Measurements from ENCODE around the gene PRR20E.
"Not testable (repeated sequence)": the region's sequence is repeated elsewhere in the genome, so short reads cannot be mapped to it uniquely, and the experiment has no call there.

PRR20E gene

GRCh38 chr13:57166897-57167296 lies at the start of gene PRR20E:
Gene PRR20E (plus strand): TSS chr13:57167197. CDS start chr13:57167584, 387 bp downstream.
- not testable (repeated sequence) for DNase-seq

GRCh38 chr13:57123681-57124080 lies 43.3 kb upstream of the PRR20E start:
- no peak for DNase-seq

GRCh38 chr13:57128909-57129308 lies 38.1 kb upstream of the PRR20E start:
- no peak for DNase-seq

GRCh38 chr13:57136093-57136492 lies 30.9 kb upstream of the PRR20E start:
- DNase-seq: no peak

- no peak for DNase-seq
Measured at GRCh38 chr13:57137585-57137984, 29.4 kb upstream of the PRR20E start.

- no peak for DNase-seq
Measured at GRCh38 chr13:57138988-57139387, 28.0 kb upstream of the PRR20E start.

GRCh38 chr13:57139781-57140180 lies 27.2 kb upstream of the PRR20E start:
- DNase-seq: not testable (repeated sequence)

GRCh38 chr13:57140235-57140968 lies 26.6 kb upstream of the PRR20E start, which contains the start of gene PRR20A:
Gene PRR20A (plus strand): TSS chr13:57140918. CDS start chr13:57141305, 387 bp downstream.
- DNase-seq: not testable (repeated sequence)

- not testable (repeated sequence) for DNase-seq
Measured at GRCh38 chr13:57147188-57147587, 19.8 kb upstream of the PRR20E start, which contains the start of gene PRR20B. Gene PRR20B (plus strand): TSS chr13:57147488. CDS start chr13:57147875, 387 bp downstream.

GRCh38 chr13:57148106-57148505 lies 18.9 kb upstream of the PRR20E start:
- not testable (repeated sequence) for DNase-seq

- DNase-seq: not testable (repeated sequence)
Measured at GRCh38 chr13:57153761-57154160, 13.2 kb upstream of the PRR20E start, which contains the start of gene PRR20C. Gene PRR20C (plus strand): TSS chr13:57154061. CDS start chr13:57154448, 387 bp downstream.

GRCh38 chr13:57160332-57160731 lies 6.7 kb upstream of the PRR20E start, which contains the start of gene PRR20D:
Gene PRR20D (plus strand): TSS chr13:57160632. CDS start chr13:57161019, 387 bp downstream.
- DNase-seq: not testable (repeated sequence)

- no peak for DNase-seq
Measured at GRCh38 chr13:57191667-57192066, 24.7 kb downstream of the PRR20E start.

GRCh38 chr13:57212989-57213388 lies 46.0 kb downstream of the PRR20E start:
- no peak for DNase-seq

All from activated CD4-positive, CD25-positive, alpha-beta regulatory T cell (primary cell).